NB4 (cell line): ENCODE measurements around the gene ADAD1.

Experiments used
- CTCF ChIP-seq: IDR thresholded peaks from one replicate; pipeline ENCODE4 v1.5.1; 2012; ENCODE audit warnings: low read depth, low read length
- MAX ChIP-seq: IDR thresholded peaks from 2 replicates; pipeline ENCODE4 v1.6.1; 2011; ENCODE audit warnings: low read depth, low read length
- MYC ChIP-seq: IDR thresholded peaks from 2 replicates; pipeline ENCODE4 v1.6.1; 2011; ENCODE audit warnings: low read depth, low read length
- POLR2A ChIP-seq: IDR thresholded peaks from 2 replicates; pipeline ENCODE4 v1.6.1; 2011; ENCODE audit warnings: mild to moderate bottlenecking; ENCODE audit not compliant: insufficient read length; ENCODE audit errors: extremely low read depth

- TF ChIP-seq MAX, result no peak
- no peak for TF ChIP-seq POLR2A
- no peak for TF ChIP-seq CTCF
- TF ChIP-seq MYC, result no peak
These were observed 97.9 kb downstream of the ADAD1 start for GRCh38 chr4:122476745-122477144.
